DOHH2 (cell line): ENCODE measurements around the gene PPP1R12A.
A peak's percentile ranks its signal among the peaks of the same experiment; 100 is the strongest.

ENCODE experiments used
- H3F3A ChIP-seq: fragments of 200-600 bp; sonication (generic), shearing (Covaris generic); 2 replicates; pipeline ENCODE4 v1.6.0; 2016; ENCODE audit warnings: antibody characterized with exemption, mild to moderate bottlenecking; ENCODE audit not compliant: control insufficient read depth, insufficient read depth
- H3K27ac ChIP-seq: fragments of 200-600 bp; sonication (generic); 2 replicates; pipeline ENCODE4 v1.5.1; 2014; ENCODE audit warnings: low read depth, mild to moderate bottlenecking, low read length, moderate library complexity
- H3K27me3 ChIP-seq: fragments of 200-600 bp; sonication (generic); 2 replicates; pipeline ENCODE4 v1.6.1; 2014; ENCODE audit warnings: mild to moderate bottlenecking, low read length, mixed read lengths; ENCODE audit not compliant: control insufficient read depth
- H3K36me3 ChIP-seq: fragments of 200-600 bp; sonication (generic); 2 replicates; pipeline ENCODE4 v1.6.1; 2014; ENCODE audit warnings: mild to moderate bottlenecking, low read length, moderate library complexity, mixed read lengths; ENCODE audit not compliant: control insufficient read depth
- H3K4me1 ChIP-seq: fragments of 200-600 bp; sonication (generic); 2 replicates; pipeline ENCODE4 v1.6.1; 2014; ENCODE audit warnings: mild to moderate bottlenecking, low read length, mixed read lengths; ENCODE audit not compliant: control insufficient read depth
- H3K4me2 ChIP-seq: fragments of 200-600 bp; sonication (generic); 2 replicates; pipeline ENCODE4 v1.6.0; 2014; ENCODE audit warnings: mild to moderate bottlenecking, low read length, moderate library complexity
- H3K4me3 ChIP-seq: fragments of 200-600 bp; sonication (generic); 2 replicates; pipeline ENCODE4 v1.5.1; 2014; ENCODE audit warnings: mild to moderate bottlenecking, low read length, mixed read lengths
- H3K79me2 ChIP-seq: fragments of 200-600 bp; sonication (generic); 2 replicates; pipeline ENCODE4 v1.6.1; 2014; ENCODE audit warnings: mild to moderate bottlenecking, low read length, mixed read lengths; ENCODE audit not compliant: control insufficient read depth
- H3K9me2 ChIP-seq: fragments of 200-600 bp; sonication (generic); replicated peaks from 2 replicates; pipeline ENCODE4 v1.6.1; 2014; ENCODE audit warnings: mild to moderate bottlenecking, low read length, mixed read lengths; ENCODE audit not compliant: control insufficient read depth
- H3K9me3 ChIP-seq: fragments of 200-600 bp; sonication (generic); 2 replicates; pipeline ENCODE4 v1.6.1; 2014; ENCODE audit warnings: antibody characterized with exemption, low read length, mixed read lengths; ENCODE audit not compliant: control insufficient read depth, insufficient read depth
- H4K20me1 ChIP-seq: fragments of 200-600 bp; sonication (generic); 2 replicates; pipeline ENCODE4 v1.6.0; 2014; ENCODE audit warnings: low read depth, mild to moderate bottlenecking, antibody characterized with exemption, low read length, moderate library complexity; ENCODE audit not compliant: control insufficient read depth, insufficient read depth
- CTCF ChIP-seq: fragments of 200-600 bp; sonication (generic); IDR thresholded peaks from one replicate; pipeline ENCODE4 v1.5.1; 2014; ENCODE audit warnings: antibody characterized with exemption, mild to moderate bottlenecking, low read depth, low read length; ENCODE audit not compliant: poor library complexity, severe bottlenecking
- EZH2phosphoT487 ChIP-seq: fragments of 200-600 bp; sonication (generic); IDR thresholded peaks from 2 replicates; pipeline ENCODE4 v1.6.1; 2017; ENCODE audit warnings: borderline replicate concordance, mild to moderate bottlenecking, antibody characterized with exemption, low read length, moderate library complexity, mixed read lengths

The PPP1R12A gene

DNA sequence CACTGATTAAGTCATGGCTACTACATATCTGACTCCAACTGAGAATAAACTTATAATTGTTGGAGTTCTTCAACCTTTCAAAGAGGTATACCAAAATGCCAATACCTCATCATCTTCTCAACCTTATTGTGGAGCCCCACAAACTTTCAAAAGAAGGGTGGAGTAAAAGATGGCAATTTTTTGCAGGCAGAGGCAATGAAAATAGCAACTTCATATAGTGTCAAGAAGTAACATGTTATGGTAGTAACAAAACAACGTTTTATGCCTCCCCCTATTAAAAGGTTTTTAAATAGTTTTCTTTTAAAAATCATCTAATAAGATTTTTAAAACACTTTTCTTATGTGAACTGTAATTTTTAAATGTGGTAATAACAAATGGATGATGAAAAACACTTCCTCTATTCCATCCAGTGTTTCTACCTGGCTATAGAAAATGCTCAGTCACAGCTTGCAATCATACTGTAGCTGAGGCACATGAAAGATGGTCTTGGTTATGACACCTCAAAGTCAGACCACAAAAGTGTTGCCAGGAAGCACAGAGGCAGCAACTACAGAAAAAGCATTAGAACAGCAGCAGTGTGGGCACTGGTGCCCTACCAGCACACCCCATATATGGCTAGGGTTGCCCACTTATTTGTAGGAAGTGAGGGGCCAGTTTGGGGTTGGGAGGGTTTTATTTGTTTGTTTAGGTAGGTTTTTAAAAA is 7.0 kb downstream of the PPP1R12A start:
- peak overlapping the region; percentile 23; the same call in 1 of the 2 replicates for H3K4me2 ChIP-seq
- peaks cover 26% of the 10 kb centered on the region for H4K20me1 ChIP-seq
- H3F3A ChIP-seq: no peaks in the 10 kb centered on the region; the same call in 1 of the 2 replicates
- no peaks in the 10 kb centered on the region for H3K9me2 ChIP-seq
- H3K36me3 ChIP-seq: peaks cover 10% of the 10 kb centered on the region; the same call in 1 of the 2 replicates
- H3K4me3 ChIP-seq: no peak overlapping the region
- H3K27me3 ChIP-seq: no peaks in the 10 kb centered on the region
- TF ChIP-seq CTCF (no peak), EZH2phosphoT487 (no peak)
- peaks cover 37% of the 10 kb centered on the region for H3K4me1 ChIP-seq
- H3K27ac ChIP-seq: no peak overlapping the region
- H3K79me2 ChIP-seq: peaks cover 100% of the 10 kb centered on the region
- no peaks in the 10 kb centered on the region for H3K9me3 ChIP-seq

GRCh38 chr12:79926951-79927350 is 7.9 kb downstream of the PPP1R12A start:
- Histone ChIP-seq H3K36me3 (peaks cover 6% of the 10 kb centered on the region; the same call in 1 of the 2 replicates), H3K4me3 (no peak overlapping the region), H3K9me2 (no peaks in the 10 kb centered on the region), H3F3A (no peaks in the 10 kb centered on the region; the same call in 1 of the 2 replicates), H3K9me3 (no peaks in the 10 kb centered on the region), H3K27ac (no peak overlapping the region), H3K79me2 (peaks cover 100% of the 10 kb centered on the region), H3K27me3 (no peaks in the 10 kb centered on the region), H4K20me1 (peaks cover 19% of the 10 kb centered on the region), H3K4me1 (peaks cover 28% of the 10 kb centered on the region), H3K4me2 (no peak overlapping the region)
- TF ChIP-seq CTCF (no peak), EZH2phosphoT487 (no peak)

GRCh38 chr12:79925492-79925891 is 9.4 kb downstream of the PPP1R12A start:
- TF ChIP-seq EZH2phosphoT487 (no peak), CTCF (no peak)
- H3K9me2 ChIP-seq: no peaks in the 10 kb centered on the region
- H4K20me1 ChIP-seq: peaks cover 17% of the 10 kb centered on the region
- peaks cover 100% of the 10 kb centered on the region for H3K79me2 ChIP-seq
- no peaks in the 10 kb centered on the region for H3K9me3 ChIP-seq
- no peak overlapping the region for H3K27ac ChIP-seq
- H3K36me3 ChIP-seq: peaks cover 6% of the 10 kb centered on the region; the same call in 1 of the 2 replicates
- peaks cover 22% of the 10 kb centered on the region for H3K4me1 ChIP-seq
- no peak overlapping the region for H3K4me3 ChIP-seq
- H3K27me3 ChIP-seq: no peaks in the 10 kb centered on the region
- no peaks in the 10 kb centered on the region; the same call in 1 of the 2 replicates for H3F3A ChIP-seq
- no peak overlapping the region for H3K4me2 ChIP-seq
